GM12801 (cell line): Measurements from ENCODE around the gene COMT.

Source experiments
- CTCF ChIP-seq: IDR thresholded peaks from one replicate; pipeline ENCODE4 v1.5.1; 2011; ENCODE audit warnings: control low read depth; ENCODE audit not compliant: insufficient read length; ENCODE audit errors: extremely low read depth

COMT gene

GRCh38 chr22:19917389-19918138 is 24.0 kb upstream of the COMT start:
- no peak for TF ChIP-seq CTCF

- no peak for TF ChIP-seq CTCF
These were observed 23.1 kb upstream of the COMT start for GRCh38 chr22:19918332-19919106.

GRCh38 chr22:19919701-19920363 is 21.7 kb upstream of the COMT start:
- no peak for TF ChIP-seq CTCF

GRCh38 chr22:19921544-19922081 is 20.0 kb upstream of the COMT start:
- no peak for TF ChIP-seq CTCF

GRCh38 chr22:19923914-19924513 is 17.6 kb upstream of the COMT start:
- no peak for TF ChIP-seq CTCF

- TF ChIP-seq CTCF, result no peak
These were observed 13.9 kb upstream of the COMT start for GRCh38 chr22:19927696-19928095.

- no peak for TF ChIP-seq CTCF
These were observed 13.4 kb upstream of the COMT start for GRCh38 chr22:19928207-19928606.
